Endothelial cell of umbilical vein (primary cell): ENCODE results near the gene CCT3.

Experiments used
- EZH2 ChIP-seq: IDR thresholded peaks from 2 replicates; pipeline ENCODE4 v1.6.1; 2012; ENCODE audit warnings: borderline replicate concordance, low read depth, mild to moderate bottlenecking, moderate library complexity, low read length, inconsistent platforms; ENCODE audit not compliant: severe bottlenecking
- FOS ChIP-seq: IDR thresholded peaks from 2 replicates; pipeline ENCODE4 v1.6.1; 2011; ENCODE audit warnings: mild to moderate bottlenecking, low read length, moderate library complexity, borderline replicate concordance; ENCODE audit not compliant: insufficient read depth
- GATA2 ChIP-seq: IDR thresholded peaks from 2 replicates; pipeline ENCODE4 v1.7.0; 2011; ENCODE audit warnings: low read depth, mild to moderate bottlenecking, moderate library complexity, mixed read lengths, low read length; ENCODE audit not compliant: insufficient read length, insufficient read depth
- MYC ChIP-seq: IDR thresholded peaks from one replicate; pipeline ENCODE4 v1.6.1; 2011; ENCODE audit warnings: mild to moderate bottlenecking, low read depth, low read length
- POLR2A ChIP-seq: IDR thresholded peaks from 2 replicates; pipeline ENCODE4 v1.6.1; 2012; ENCODE audit warnings: low read depth, mild to moderate bottlenecking, control low read depth, low read length
- POLR2AphosphoS5 ChIP-seq: IDR thresholded peaks from 2 replicates; pipeline ENCODE4 v1.6.1; 2012; ENCODE audit warnings: low read depth, mild to moderate bottlenecking, control low read depth, low read length, moderate library complexity; ENCODE audit not compliant: insufficient read depth
- TF ChIP-seq, protein P1 (sequence below), 2 donors: IDR thresholded peaks; 1 replicate in 1 of 2; 2 replicates in 1 of 2; pipeline ENCODE4 v1.5.1; 2011; ENCODE audit warnings: low read length in 2 of 2, mild to moderate bottlenecking in 2 of 2, moderate library complexity in 2 of 2, control low read depth in 1 of 2, inconsistent platforms in 1 of 2, low read depth in 1 of 2; ENCODE audit not compliant: insufficient read depth in 1 of 2; ENCODE audit errors: extremely low read depth in 1 of 2
- TF ChIP-seq, protein P2 (sequence below): IDR thresholded peaks from 2 replicates; pipeline ENCODE4 v1.6.1; 2011; ENCODE audit not compliant: insufficient read depth, insufficient read length

DNA sequence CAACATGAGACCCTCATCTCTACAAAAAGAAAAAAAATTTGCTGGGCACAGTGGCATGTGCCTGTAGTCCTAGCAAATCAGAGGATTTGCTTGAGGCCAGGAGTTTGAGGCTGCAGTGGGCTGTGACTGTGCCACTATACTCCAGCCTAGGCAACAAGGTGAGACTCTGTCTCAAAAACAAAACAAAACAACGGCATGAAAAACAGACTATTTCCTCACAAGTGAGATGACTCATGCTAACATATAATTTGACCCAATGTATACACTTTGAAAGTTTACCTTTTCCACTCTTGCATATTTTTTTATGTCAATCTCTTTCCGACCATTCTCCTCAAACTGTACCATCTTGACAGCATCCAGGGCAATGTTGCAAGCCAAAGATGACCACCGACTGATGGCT lies 17.5 kb downstream of the CCT3 start:
- TF ChIP-seq, protein P1, sequence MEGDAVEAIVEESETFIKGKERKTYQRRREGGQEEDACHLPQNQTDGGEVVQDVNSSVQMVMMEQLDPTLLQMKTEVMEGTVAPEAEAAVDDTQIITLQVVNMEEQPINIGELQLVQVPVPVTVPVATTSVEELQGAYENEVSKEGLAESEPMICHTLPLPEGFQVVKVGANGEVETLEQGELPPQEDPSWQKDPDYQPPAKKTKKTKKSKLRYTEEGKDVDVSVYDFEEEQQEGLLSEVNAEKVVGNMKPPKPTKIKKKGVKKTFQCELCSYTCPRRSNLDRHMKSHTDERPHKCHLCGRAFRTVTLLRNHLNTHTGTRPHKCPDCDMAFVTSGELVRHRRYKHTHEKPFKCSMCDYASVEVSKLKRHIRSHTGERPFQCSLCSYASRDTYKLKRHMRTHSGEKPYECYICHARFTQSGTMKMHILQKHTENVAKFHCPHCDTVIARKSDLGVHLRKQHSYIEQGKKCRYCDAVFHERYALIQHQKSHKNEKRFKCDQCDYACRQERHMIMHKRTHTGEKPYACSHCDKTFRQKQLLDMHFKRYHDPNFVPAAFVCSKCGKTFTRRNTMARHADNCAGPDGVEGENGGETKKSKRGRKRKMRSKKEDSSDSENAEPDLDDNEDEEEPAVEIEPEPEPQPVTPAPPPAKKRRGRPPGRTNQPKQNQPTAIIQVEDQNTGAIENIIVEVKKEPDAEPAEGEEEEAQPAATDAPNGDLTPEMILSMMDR (IDR thresholded peaks at IDR 0.05; ENCODE audit: extremely low read depth in 1 of 2, insufficient read depth in 1 of 2, low read depth in 1 of 2, low read length in 2 of 2) = no peak
- TF ChIP-seq POLR2AphosphoS5 (no peak), EZH2 (no peak), MYC (no peak), FOS (peak; percentile 17), POLR2A (no peak), GATA2 (no peak)
- TF ChIP-seq, protein P2, sequence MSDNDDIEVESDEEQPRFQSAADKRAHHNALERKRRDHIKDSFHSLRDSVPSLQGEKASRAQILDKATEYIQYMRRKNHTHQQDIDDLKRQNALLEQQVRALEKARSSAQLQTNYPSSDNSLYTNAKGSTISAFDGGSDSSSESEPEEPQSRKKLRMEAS = no peak
